Activated naive CD8-positive, alpha-beta T cell treated with anti-CD3 and anti-CD28 coated beads for 36 hours (primary cell): ENCODE measurements around the gene ADAMTS15. TPM values are rescaled to one million over a fixed set of nuclear protein-coding genes. Genes with fewer than 3 reads are reported as not detected.

Source experiments
- DNase-seq: peaks from one replicate; pipeline ENCODE4 v3.0.0; 2021
- H3K27ac Mint-ChIP-seq: one replicate; pipeline ENCODE4 v1.8.0; 2022; ENCODE audit warnings: mild to moderate bottlenecking, moderate library complexity, mixed read lengths
- H3K27me3 Mint-ChIP-seq: one replicate; pipeline ENCODE4 v1.8.0; 2022; ENCODE audit warnings: mild to moderate bottlenecking, mixed read lengths
- H3K36me3 Mint-ChIP-seq: one replicate; pipeline ENCODE4 v1.8.0; 2021; ENCODE audit warnings: mild to moderate bottlenecking, mixed read lengths
- H3K4me1 Mint-ChIP-seq: one replicate; pipeline ENCODE4 v1.8.0; 2021; ENCODE audit warnings: mixed read lengths
- H3K4me3 Mint-ChIP-seq: one replicate; pipeline ENCODE4 v1.8.0; 2022; ENCODE audit warnings: mild to moderate bottlenecking, moderate library complexity, mixed read lengths
- H3K9me3 Mint-ChIP-seq: one replicate; pipeline ENCODE4 v1.8.0; 2022; ENCODE audit warnings: mixed read lengths
- total RNA-seq, 2 experiments: library from RNA; stranded (reverse); gene quantifications; one replicate each; pipeline ENCODE4 v1.2.3, GENCODE V29; 2021

The ADAMTS15 gene, protein sequence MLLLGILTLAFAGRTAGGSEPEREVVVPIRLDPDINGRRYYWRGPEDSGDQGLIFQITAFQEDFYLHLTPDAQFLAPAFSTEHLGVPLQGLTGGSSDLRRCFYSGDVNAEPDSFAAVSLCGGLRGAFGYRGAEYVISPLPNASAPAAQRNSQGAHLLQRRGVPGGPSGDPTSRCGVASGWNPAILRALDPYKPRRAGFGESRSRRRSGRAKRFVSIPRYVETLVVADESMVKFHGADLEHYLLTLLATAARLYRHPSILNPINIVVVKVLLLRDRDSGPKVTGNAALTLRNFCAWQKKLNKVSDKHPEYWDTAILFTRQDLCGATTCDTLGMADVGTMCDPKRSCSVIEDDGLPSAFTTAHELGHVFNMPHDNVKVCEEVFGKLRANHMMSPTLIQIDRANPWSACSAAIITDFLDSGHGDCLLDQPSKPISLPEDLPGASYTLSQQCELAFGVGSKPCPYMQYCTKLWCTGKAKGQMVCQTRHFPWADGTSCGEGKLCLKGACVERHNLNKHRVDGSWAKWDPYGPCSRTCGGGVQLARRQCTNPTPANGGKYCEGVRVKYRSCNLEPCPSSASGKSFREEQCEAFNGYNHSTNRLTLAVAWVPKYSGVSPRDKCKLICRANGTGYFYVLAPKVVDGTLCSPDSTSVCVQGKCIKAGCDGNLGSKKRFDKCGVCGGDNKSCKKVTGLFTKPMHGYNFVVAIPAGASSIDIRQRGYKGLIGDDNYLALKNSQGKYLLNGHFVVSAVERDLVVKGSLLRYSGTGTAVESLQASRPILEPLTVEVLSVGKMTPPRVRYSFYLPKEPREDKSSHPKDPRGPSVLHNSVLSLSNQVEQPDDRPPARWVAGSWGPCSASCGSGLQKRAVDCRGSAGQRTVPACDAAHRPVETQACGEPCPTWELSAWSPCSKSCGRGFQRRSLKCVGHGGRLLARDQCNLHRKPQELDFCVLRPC
- not detected for total RNA-seq

DNA sequence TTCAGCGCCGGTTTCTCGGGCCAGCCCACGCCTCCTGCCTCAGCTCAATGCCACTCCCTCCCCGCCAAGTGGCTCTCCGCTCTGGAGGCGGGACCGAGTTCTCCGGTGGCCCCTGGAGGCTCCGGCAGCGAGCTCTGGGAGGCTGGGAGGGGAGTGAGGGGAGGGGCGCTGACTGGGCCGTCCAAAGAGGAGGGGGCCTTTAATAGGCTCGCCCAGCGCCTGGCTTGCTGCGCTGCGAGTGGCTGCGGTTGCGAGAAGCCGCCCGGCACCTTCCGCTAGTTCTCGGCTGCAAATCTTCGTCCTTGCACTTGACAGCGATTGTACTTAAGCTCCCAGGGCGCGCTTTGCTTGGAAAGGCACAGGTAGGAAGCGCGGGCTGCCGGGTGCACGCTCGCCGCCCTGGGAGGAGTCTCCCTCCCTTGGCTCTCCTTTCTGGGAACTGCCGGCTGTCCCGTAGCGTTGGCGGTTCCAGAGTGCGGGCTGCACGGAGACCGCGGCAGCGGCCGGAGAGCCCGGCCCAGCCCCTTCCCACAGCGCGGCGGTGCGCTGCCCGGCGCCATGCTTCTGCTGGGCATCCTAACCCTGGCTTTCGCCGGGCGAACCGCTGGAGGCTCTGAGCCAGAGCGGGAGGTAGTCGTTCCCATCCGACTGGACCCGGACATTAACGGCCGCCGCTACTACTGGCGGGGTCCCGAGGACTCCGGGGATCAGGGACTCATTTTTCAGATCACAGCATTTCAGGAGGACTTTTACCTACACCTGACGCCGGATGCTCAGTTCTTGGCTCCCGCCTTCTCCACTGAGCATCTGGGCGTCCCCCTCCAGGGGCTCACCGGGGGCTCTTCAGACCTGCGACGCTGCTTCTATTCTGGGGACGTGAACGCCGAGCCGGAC lies at the start of gene ADAMTS15:
Gene ADAMTS15 (plus strand): TSS at position 230 of the 894 bp plus-strand sequence. CDS start 329 bp downstream, at position 559.
- Mint-ChIP-seq H3K9me3 (no peaks in the 10 kb centered on the region), H3K36me3 (no peaks in the 10 kb centered on the region), H3K27me3 (peaks cover 50% of the 10 kb centered on the region), H3K4me1 (peaks cover 6% of the 10 kb centered on the region), H3K4me3 (peak within 1 kb of the TSS; percentile 51), H3K27ac (no peak within 1 kb of the TSS)
- peak; percentile 53 for DNase-seq

DNA sequence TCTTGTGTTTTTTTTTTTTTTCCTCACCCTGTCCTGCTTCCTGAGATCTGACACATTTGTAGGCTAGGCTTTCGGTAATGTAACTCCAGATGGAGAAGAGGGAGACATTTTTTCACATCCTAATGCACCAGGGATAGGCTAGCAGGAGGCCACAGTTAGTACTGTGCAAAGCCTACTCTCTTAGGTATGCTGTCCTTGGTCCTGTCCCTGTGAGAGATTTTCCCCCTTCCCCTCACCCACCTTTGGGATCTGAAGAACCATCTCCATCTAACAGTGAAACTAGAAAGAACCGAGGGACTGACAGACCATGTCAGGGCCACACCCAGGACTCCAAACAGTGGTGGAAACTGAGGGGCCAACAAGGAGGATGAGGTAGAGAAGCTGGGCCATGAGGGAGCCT lies 49.2 kb upstream of the ADAMTS15 start:
- Mint-ChIP-seq H3K36me3 (no peaks in the 10 kb centered on the region), H3K4me1 (peaks cover 8% of the 10 kb centered on the region), H3K4me3 (no peak overlapping the region), H3K27me3 (peaks cover 18% of the 10 kb centered on the region), H3K9me3 (no peaks in the 10 kb centered on the region), H3K27ac (no peak overlapping the region)
- no peak for DNase-seq

DNA sequence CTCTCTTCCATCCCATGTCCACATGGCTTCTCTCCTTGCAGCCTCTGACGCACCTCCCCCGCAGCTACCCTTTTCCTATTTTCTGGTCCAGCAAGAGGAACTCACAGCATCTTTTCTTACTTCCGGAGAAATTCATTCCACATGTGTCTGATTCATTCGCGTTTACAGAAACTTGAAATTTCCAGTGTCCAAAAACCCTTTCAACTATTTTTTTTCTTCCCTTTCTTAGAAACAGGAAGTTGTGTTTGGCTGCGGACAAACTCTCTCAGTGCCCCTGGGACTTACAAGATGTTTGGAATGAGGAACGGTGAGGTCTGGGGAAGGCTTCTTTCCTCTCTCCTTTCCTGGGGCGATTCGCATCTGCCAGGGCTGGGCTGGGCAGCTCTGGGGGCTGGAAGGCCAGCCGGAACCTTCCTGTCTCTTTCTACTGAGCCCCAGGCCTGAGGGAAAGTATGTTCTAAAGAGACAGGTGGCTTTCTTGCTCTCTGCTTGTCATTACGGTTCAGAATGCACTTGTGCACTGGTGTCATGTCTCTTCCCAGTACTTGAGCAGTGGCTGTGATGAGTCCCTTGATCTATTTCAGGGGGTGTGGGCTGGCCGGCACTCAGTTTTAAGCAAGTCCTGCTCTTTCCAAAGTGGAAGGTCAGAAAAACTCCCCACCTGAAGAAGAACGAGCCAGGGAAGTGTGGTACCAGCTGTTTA lies 47.5 kb upstream of the ADAMTS15 start:
- Mint-ChIP-seq H3K27ac (no peak overlapping the region), H3K9me3 (no peaks in the 10 kb centered on the region), H3K4me3 (no peak overlapping the region), H3K4me1 (peaks cover 8% of the 10 kb centered on the region), H3K36me3 (no peaks in the 10 kb centered on the region), H3K27me3 (peaks cover 18% of the 10 kb centered on the region)
- no peak for DNase-seq

DNA sequence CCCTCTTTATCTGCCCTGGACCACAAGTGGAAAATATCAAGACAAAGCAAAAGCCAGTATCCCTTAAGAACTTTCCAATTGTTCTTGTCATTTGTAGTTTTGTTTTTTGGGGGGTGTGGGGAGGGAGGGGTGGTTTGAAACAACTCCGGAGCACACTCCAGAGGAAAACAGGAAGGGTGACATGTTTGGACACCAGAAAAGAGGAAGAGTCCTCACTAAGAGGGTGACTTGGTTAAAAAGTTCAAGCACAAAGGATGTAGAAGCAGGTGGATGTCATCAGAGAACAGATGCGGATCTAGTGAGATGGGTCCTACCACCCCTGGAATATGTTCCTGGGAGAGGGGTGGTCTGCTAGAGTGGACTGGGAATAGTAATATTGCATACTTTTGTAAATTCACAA lies 45.9 kb upstream of the ADAMTS15 start:
- Mint-ChIP-seq H3K4me1 (peaks cover 8% of the 10 kb centered on the region), H3K36me3 (no peaks in the 10 kb centered on the region), H3K4me3 (no peak overlapping the region), H3K9me3 (no peaks in the 10 kb centered on the region), H3K27me3 (peaks cover 18% of the 10 kb centered on the region), H3K27ac (no peak overlapping the region)
- DNase-seq = no peak

DNA sequence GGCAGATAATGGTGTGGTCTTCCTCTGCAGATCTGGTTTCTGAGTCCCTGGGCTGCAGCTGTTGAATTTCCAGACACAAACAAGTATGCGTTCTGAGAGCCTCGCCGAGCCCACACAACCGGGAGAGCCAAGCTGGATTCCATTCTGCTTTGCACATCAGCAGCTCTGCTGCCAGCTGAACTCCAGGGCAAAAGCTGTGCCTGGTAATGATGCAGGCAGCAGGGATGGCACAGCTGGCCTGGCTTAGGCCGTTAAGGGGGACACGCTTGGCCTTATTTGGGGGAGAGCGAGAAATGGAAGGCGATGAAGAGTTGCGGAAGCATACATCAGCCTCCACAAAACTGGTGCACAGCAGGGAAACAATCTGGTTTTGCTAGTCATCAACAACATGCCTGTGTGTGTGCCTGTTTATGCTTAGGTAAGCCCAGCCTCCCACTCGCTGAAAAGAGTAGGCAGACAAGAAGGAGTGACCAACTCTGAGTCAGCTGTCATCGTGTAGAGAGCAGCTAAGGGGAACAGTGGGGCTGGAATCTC lies 45.1 kb upstream of the ADAMTS15 start:
- Mint-ChIP-seq H3K27me3 (peaks cover 18% of the 10 kb centered on the region), H3K4me1 (peaks cover 8% of the 10 kb centered on the region), H3K9me3 (no peaks in the 10 kb centered on the region), H3K36me3 (no peaks in the 10 kb centered on the region), H3K27ac (no peak overlapping the region), H3K4me3 (no peak overlapping the region)
- no peak for DNase-seq

DNA sequence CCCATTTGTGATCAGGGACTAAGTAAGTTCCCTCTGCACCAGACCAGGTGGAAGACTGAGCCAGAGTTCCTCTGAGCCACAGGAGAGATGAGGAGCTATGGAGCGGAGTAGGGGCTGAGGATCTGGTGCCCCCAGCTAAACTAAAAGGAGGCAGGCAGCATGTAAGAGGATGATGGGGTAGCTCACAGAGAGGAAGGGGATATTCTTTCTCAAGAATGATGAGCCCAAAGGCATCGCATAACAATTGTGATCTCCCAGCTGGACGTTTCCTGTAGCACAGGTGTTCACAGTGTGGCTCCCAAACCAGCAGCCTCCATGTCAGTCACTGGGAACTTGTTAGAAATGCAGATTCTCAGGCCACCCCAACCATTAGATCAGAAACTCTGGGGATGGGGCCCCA lies 44.5 kb upstream of the ADAMTS15 start:
- no peak overlapping the region for H3K27ac Mint-ChIP-seq

DNA sequence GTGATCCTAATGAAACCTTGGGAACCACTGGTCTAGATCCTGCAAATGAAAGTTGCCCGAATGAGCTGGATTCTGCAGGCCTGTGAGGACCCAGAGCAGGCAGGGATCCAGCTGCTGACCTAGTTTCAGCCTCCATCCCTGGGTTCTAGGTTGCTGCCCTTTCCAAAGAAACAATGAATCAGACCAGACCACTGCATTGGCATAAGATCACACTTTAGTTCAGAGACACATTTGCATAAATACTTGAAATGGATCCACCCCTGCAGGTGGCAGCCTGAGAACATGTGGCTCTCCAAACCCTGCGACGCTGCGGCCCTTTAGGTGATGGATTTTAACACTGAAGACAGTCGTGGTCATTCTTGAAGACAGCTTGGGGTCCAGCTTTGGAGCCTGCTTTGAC lies 43.7 kb upstream of the ADAMTS15 start:
- Mint-ChIP-seq H3K27ac (no peak overlapping the region), H3K36me3 (no peaks in the 10 kb centered on the region), H3K9me3 (no peaks in the 10 kb centered on the region), H3K4me1 (peaks cover 8% of the 10 kb centered on the region), H3K27me3 (peaks cover 17% of the 10 kb centered on the region), H3K4me3 (no peak overlapping the region)
- DNase-seq = no peak

More for the DNA sequence above, 44.5 kb upstream of the ADAMTS15 start:
- no peaks in the 10 kb centered on the region for H3K9me3 Mint-ChIP-seq
- H3K4me1 Mint-ChIP-seq = peaks cover 8% of the 10 kb centered on the region
- H3K36me3 Mint-ChIP-seq = no peaks in the 10 kb centered on the region
- no peak for DNase-seq
- H3K4me3 Mint-ChIP-seq = no peak overlapping the region
- peaks cover 18% of the 10 kb centered on the region for H3K27me3 Mint-ChIP-seq

DNA sequence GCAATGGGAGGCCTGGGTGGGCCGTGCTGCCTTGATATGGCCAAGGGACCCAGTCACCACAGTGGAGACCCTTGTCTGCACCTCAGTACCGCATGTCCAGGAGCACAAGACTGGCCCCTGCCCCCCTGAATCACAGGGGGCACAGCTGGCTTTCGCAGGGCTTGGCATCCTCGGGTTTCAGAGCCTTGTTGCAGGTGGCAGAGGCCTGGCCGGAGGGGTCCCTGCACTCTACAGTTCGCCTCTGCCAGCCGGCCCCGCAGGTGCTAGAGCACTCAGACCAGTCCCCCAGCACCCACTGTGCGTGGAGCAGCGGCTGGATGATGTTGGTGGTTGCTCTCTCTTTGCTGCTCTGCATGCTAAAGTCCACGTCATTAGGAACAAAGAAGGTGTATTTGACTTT lies 43.0 kb upstream of the ADAMTS15 start:
- H3K4me1 Mint-ChIP-seq = peaks cover 5% of the 10 kb centered on the region
- H3K27ac Mint-ChIP-seq = no peak overlapping the region
- no peaks in the 10 kb centered on the region for H3K36me3 Mint-ChIP-seq
- no peaks in the 10 kb centered on the region for H3K9me3 Mint-ChIP-seq
- H3K4me3 Mint-ChIP-seq = no peak overlapping the region
- peaks cover 10% of the 10 kb centered on the region for H3K27me3 Mint-ChIP-seq
- DNase-seq = no peak

DNA sequence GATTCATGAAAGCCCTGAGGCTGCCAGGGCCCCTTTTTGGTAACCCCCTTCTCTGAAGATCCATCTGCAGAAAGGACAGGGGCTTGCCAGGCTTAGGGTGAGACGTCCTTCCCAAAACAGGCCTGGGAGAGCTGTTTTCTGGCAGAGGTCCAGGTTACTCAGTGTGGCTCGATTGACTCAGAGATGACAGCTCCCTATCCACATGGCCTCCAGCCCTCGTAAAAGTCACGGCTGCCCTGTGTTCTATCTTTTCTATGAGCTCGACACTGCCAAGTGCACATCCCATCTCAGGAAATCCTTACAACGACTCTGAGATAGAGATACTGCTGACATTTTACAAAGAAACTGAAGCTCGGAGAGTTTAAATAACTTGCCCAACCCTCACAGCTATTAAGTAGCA lies 40.5 kb upstream of the ADAMTS15 start:
- Mint-ChIP-seq H3K27me3 (no peaks in the 10 kb centered on the region), H3K4me1 (no peaks in the 10 kb centered on the region), H3K4me3 (no peak overlapping the region), H3K27ac (no peak overlapping the region), H3K36me3 (no peaks in the 10 kb centered on the region), H3K9me3 (no peaks in the 10 kb centered on the region)
- no peak for DNase-seq

DNA sequence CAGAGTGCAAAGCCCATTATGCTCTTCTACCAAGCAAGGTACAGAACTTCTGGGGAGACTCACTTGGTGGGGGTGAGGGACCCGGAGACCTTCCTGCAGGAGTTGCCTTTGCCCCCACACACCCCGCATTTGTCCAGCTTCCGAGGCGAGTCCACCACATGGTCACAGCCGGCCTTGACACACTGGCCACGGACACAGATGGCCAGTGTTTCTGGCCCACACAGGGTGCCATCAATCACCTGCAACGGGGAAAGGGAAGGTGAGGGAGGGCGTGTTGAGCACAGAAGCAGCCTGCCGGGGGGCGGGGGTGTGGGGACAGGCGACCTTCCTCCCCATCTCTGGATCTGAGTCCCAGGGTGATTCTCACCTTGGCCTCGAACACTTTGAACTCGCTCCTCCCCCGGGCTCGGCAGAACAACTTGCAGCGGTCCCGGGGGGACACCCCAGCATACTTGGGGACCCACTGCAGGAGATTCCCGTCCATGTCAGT lies 40.0 kb upstream of the ADAMTS15 start:
- DNase-seq = no peak
- no peaks in the 10 kb centered on the region for H3K27me3 Mint-ChIP-seq
- no peaks in the 10 kb centered on the region for H3K9me3 Mint-ChIP-seq
- H3K4me1 Mint-ChIP-seq = no peaks in the 10 kb centered on the region
- no peak overlapping the region for H3K27ac Mint-ChIP-seq
- no peaks in the 10 kb centered on the region for H3K36me3 Mint-ChIP-seq
- no peak overlapping the region for H3K4me3 Mint-ChIP-seq

DNA sequence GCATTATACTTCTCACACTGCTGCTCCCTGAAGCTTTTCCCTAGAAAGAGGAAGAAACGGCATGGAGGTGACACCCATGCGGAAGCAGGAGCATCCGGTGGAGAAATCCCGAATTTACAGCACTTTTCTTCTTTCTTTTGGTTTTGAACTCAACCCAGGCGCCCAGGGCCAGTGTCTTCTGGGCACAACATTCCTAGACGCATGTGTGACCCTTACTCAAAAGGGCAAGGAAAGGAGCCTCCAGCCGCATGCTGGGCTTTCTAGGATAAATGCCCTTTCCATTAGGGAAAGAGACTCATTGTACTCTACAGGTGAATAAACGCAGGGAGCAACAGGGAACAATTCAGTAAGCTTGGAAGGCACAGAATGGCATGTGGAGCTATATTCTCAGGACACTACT lies 39.5 kb upstream of the ADAMTS15 start:
- Mint-ChIP-seq H3K4me1 (no peaks in the 10 kb centered on the region), H3K27me3 (no peaks in the 10 kb centered on the region), H3K36me3 (no peaks in the 10 kb centered on the region), H3K9me3 (no peaks in the 10 kb centered on the region), H3K4me3 (no peak overlapping the region), H3K27ac (no peak overlapping the region)
- DNase-seq = no peak

DNA sequence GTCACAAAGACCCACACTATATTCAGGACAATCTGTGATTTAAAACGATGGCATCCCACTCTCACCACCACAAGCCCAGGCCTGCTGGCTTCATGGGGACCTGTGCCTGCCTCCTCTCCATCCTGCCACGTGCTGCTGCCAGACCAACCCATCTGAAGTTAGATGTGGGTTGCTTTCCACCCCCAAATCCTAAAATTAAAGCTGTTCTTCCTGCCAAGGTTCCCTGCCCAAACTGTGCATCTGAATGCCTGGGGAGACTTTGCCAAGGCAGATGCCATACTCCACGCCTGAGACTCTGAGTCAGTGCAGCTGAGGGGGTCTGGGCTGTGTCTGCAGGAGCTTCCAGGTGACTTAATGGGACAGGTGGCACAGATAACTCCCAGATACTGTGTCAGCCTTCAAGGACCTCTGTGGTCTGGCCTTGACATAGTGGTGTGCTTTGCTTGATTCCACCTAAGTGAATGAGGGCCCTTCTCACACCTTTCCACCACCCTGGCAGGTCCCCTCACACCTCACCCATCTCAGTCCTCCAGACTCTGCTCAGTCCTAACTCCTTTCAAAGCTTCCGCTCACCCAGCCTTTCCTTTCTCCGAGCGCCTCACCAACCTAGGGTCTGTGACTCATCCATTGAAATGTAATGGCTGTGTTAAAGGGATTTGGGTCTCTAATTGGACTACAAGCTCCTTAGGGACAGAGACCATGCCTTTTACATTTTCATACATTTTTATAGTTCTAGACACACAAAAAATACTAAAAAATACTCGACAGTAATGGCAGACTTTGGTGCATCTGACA lies 38.7 kb upstream of the ADAMTS15 start:
- no peaks in the 10 kb centered on the region for H3K36me3 Mint-ChIP-seq
- no peaks in the 10 kb centered on the region for H3K27me3 Mint-ChIP-seq
- no peak overlapping the region for H3K27ac Mint-ChIP-seq
- H3K9me3 Mint-ChIP-seq = no peaks in the 10 kb centered on the region
- DNase-seq = no peak
- H3K4me1 Mint-ChIP-seq = no peaks in the 10 kb centered on the region
- H3K4me3 Mint-ChIP-seq = no peak overlapping the region

DNA sequence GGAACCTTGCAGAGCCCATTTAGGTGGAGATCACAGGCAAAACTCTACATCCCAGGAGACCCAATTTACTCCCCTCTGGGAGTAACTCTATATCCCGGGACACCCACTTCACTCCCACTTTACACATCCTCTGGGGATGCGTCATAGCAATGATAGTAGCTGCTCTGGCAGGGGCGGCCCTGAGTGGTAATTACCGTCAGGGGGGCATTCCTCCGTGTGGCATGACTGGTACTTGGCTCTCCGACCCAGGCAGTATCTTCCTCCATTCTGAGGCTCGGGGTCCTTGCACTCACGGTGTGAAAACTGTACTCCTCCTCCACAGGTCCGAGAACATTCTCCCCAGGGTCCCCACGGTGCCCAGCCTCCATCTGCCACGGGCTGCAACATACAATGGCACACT lies 37.2 kb upstream of the ADAMTS15 start:
- Mint-ChIP-seq H3K27me3 (no peaks in the 10 kb centered on the region), H3K9me3 (no peaks in the 10 kb centered on the region), H3K27ac (no peak overlapping the region), H3K36me3 (no peaks in the 10 kb centered on the region), H3K4me1 (no peaks in the 10 kb centered on the region), H3K4me3 (no peak overlapping the region)
- DNase-seq = no peak
